Endothelial cell of umbilical vein (primary cell): ENCODE results near the gene C1QL3. TPM values are rescaled to one million over a fixed set of nuclear protein-coding genes. Genes with fewer than 3 reads are reported as not detected.

Experiments
- BruUV-seq: library from RNA; stranded (reverse); fragments of 400-500 nt; replicated peaks from 2 replicates; lab custom pipeline; 2021; lab: Mats Ljungman, UMichigan
- CTCF ChIA-PET: fragments of 300-600, 350-600 bp; sonication (Branson Sonifier 250); formaldehyde crosslinking; loops from one replicate; lab custom pipeline; 2021; ENCODE audit warnings: antibody characterized with exemption, inconsistent platforms; lab: Charles Lee
- POLR2A ChIA-PET: fragments of 300-600, 350-600 bp; sonication (Branson Sonifier 250); formaldehyde crosslinking; loops from one replicate; lab custom pipeline; 2021; ENCODE audit warnings: antibody characterized with exemption, inconsistent platforms; lab: Charles Lee
- DNase-seq: peaks from one replicate; pipeline ENCODE4 v3.0.0-alpha.2; 2011; ENCODE audit warnings: low read depth, low spot score
- FAIRE-seq: peaks from 2 replicates; lab custom pipeline; 2011; peaks lifted over from hg19 to GRCh38; lab: Jason Lieb, UNC
- H2AFZ ChIP-seq: 2 replicates; pipeline ENCODE4 v1.6.0; 2012; ENCODE audit warnings: low read depth, low read length, control low read depth, inconsistent platforms
- H3K27ac ChIP-seq: 2 replicates; pipeline ENCODE4 v1.5.1; 2011; ENCODE audit warnings: low read depth, mild to moderate bottlenecking, control low read depth, low read length, moderate library complexity; ENCODE audit not compliant: insufficient read depth
- H3K27me3 ChIP-seq, 2 experiments: 2 replicates each; pipeline versions ENCODE4 v1.6.0 to v1.6.1; 2011; ENCODE audit warnings: low read length in 2 of 2, mixed read lengths in 1 of 2; ENCODE audit not compliant: control insufficient read depth in 2 of 2, insufficient read depth in 2 of 2
- H3K36me3 ChIP-seq, 2 experiments: 2 replicates in 1 of 2; 3 replicates in 1 of 2; pipeline ENCODE4 v1.5.1; 2011; ENCODE audit warnings: low read length in 2 of 2, mild to moderate bottlenecking in 1 of 2, moderate library complexity in 1 of 2; ENCODE audit not compliant: control insufficient read depth in 2 of 2, insufficient read depth in 2 of 2; ENCODE audit errors: extremely low read depth in 1 of 2
- H3K4me1 ChIP-seq: 3 replicates; pipeline ENCODE4 v1.5.1; 2011; ENCODE audit warnings: mild to moderate bottlenecking, low read length; ENCODE audit not compliant: control insufficient read depth, insufficient read depth; ENCODE audit errors: extremely low read depth
- H3K4me2 ChIP-seq: 2 replicates; pipeline ENCODE4 v1.6.1; 2011; ENCODE audit warnings: low read length, control low read depth, mixed read lengths; ENCODE audit not compliant: insufficient read depth
- H3K4me3 ChIP-seq, 3 experiments: fragments of 200-600 bp in 1 of 3; sonication (generic), shearing (Covaris generic) in 1 of 3; replicated peaks in 1 of 3; 2 replicates each; pipeline ENCODE4 v1.5.1; 2011 to 2016; ENCODE audit warnings: control low read depth in 3 of 3, low read length in 3 of 3, mild to moderate bottlenecking in 2 of 3, inconsistent platforms in 1 of 3, low read depth in 1 of 3, moderate library complexity in 1 of 3; ENCODE audit not compliant: insufficient read depth in 1 of 3
- H3K79me2 ChIP-seq: 2 replicates; pipeline ENCODE4 v1.6.0; 2012; ENCODE audit warnings: low read length, inconsistent platforms; ENCODE audit not compliant: control insufficient read depth, insufficient read depth
- H3K9ac ChIP-seq: replicated peaks from 2 replicates; pipeline ENCODE3; 2011; ENCODE audit warnings: low read length, control low read depth; ENCODE audit not compliant: insufficient read depth; ENCODE audit errors: extremely low read depth
- H3K9me1 ChIP-seq: replicated peaks from 3 replicates; pipeline ENCODE4 v1.6.0; 2011; ENCODE audit warnings: mild to moderate bottlenecking, low read length; ENCODE audit not compliant: control insufficient read depth, insufficient read depth; ENCODE audit errors: extremely low read depth
- H3K9me3 ChIP-seq: replicated peaks from 2 replicates; pipeline ENCODE4 v1.5.1; 2012; ENCODE audit warnings: low read length, inconsistent platforms; ENCODE audit not compliant: control insufficient read depth, insufficient read depth
- H4K20me1 ChIP-seq: replicated peaks from 2 replicates; pipeline ENCODE3; 2011; ENCODE audit warnings: mild to moderate bottlenecking, low read length; ENCODE audit not compliant: control insufficient read depth, insufficient read depth; ENCODE audit errors: extremely low read depth
- CTCF ChIP-seq, 2 donors: IDR thresholded peaks; 1 replicate in 1 of 2; 2 replicates in 1 of 2; pipeline ENCODE4 v1.5.1; 2011; ENCODE audit warnings: low read length in 2 of 2, mild to moderate bottlenecking in 2 of 2, moderate library complexity in 2 of 2, control low read depth in 1 of 2, inconsistent platforms in 1 of 2, low read depth in 1 of 2; ENCODE audit not compliant: insufficient read depth in 1 of 2; ENCODE audit errors: extremely low read depth in 1 of 2
- EZH2 ChIP-seq: IDR thresholded peaks from 2 replicates; pipeline ENCODE4 v1.6.1; 2012; ENCODE audit warnings: borderline replicate concordance, low read depth, mild to moderate bottlenecking, moderate library complexity, low read length, inconsistent platforms; ENCODE audit not compliant: severe bottlenecking
- FOS ChIP-seq: IDR thresholded peaks from 2 replicates; pipeline ENCODE4 v1.6.1; 2011; ENCODE audit warnings: mild to moderate bottlenecking, low read length, moderate library complexity, borderline replicate concordance; ENCODE audit not compliant: insufficient read depth
- GATA2 ChIP-seq: IDR thresholded peaks from 2 replicates; pipeline ENCODE4 v1.7.0; 2011; ENCODE audit warnings: low read depth, mild to moderate bottlenecking, moderate library complexity, mixed read lengths, low read length; ENCODE audit not compliant: insufficient read length, insufficient read depth
- JUN ChIP-seq: IDR thresholded peaks from 2 replicates; pipeline ENCODE4 v1.6.1; 2011; ENCODE audit warnings: borderline replicate concordance, low read depth; ENCODE audit not compliant: insufficient read length, insufficient read depth
- MAX ChIP-seq: IDR thresholded peaks from 2 replicates; pipeline ENCODE4 v1.6.1; 2011; ENCODE audit not compliant: insufficient read depth, insufficient read length
- MYC ChIP-seq: IDR thresholded peaks from one replicate; pipeline ENCODE4 v1.6.1; 2011; ENCODE audit warnings: mild to moderate bottlenecking, low read depth, low read length
- POLR2A ChIP-seq: IDR thresholded peaks from 2 replicates; pipeline ENCODE4 v1.6.1; 2012; ENCODE audit warnings: low read depth, mild to moderate bottlenecking, control low read depth, low read length
- POLR2AphosphoS5 ChIP-seq: IDR thresholded peaks from 2 replicates; pipeline ENCODE4 v1.6.1; 2012; ENCODE audit warnings: low read depth, mild to moderate bottlenecking, control low read depth, low read length, moderate library complexity; ENCODE audit not compliant: insufficient read depth
- dilution Hi-C: fragments of 300-500 bp; cut with MboI; formaldehyde crosslinking; loops from one replicate; pipeline ENCODE4 v1.15.0; 2019; ENCODE audit warnings: low sequenced_read_pairs; ENCODE audit not compliant: extremely low pct_ligation_motif_present
- intact Hi-C: fragments of 100-400 bp; cut with micrococcal nuclease; formaldehyde crosslinking; loops from one replicate; pipeline ENCODE4 v1.10.0; 2022
- polyA plus RNA-seq, 4 experiments: library from polyadenylated mRNA; depleted of rRNA in 3 of 4; stranded (reverse) in 3 of 4; unstranded in 1 of 4; fragments of >200 nt; gene quantifications; 2 replicates each; pipeline versions ENCODE4 v1.2.1 to v1.2.3, GENCODE V29; 2011 to 2012; ENCODE audit warnings: missing spikeins in 1 of 4
- total RNA-seq: library from RNA; stranded (reverse); gene quantifications from 2 replicates; pipeline ENCODE4 v1.2.3, GENCODE V29; 2021

Gene C1QL3
- total and polyA plus RNA-seq, 2 donors (not counting 3 experiments of a cell fraction or from before 2014, with no cell fraction given), result not detected

GRCh38 chr10:16470747-16471146 lies 50.9 kb downstream of the C1QL3 start:
- H3K4me2 ChIP-seq, result no peak overlapping the region
- no peak overlapping the region for H3K4me3 ChIP-seq
- H4K20me1 ChIP-seq, result no peaks in the 10 kb centered on the region
- H3K27me3 ChIP-seq, result no peaks in the 10 kb centered on the region
- ChIA-PET CTCF (interaction anchor here (1.0 kb wide), 1 partner anchor 11 kb away, joined by 4 read pairs; no protein-coding TSS in a partner anchor), POLR2A (no interaction called here)
- H3K9me1 ChIP-seq, result no peaks in the 10 kb centered on the region
- TF ChIP-seq CTCF (IDR thresholded peaks at IDR 0.05; ENCODE audit: extremely low read depth in 1 of 2, insufficient read depth in 1 of 2, low read depth in 1 of 2, low read length in 2 of 2) (no peak), POLR2AphosphoS5 (no peak)
- BruUV-seq, result no TSS peak
- H2AFZ ChIP-seq, result peak overlapping the region; percentile 54
- FAIRE-seq (no peak), DNase-seq (peak; percentile 55)
- intact Hi-C loops (no loop called here), dilution Hi-C loops (no loop called here)
- peaks cover 3% of the 10 kb centered on the region for H3K4me1 ChIP-seq
- H3K9ac ChIP-seq, result no peak overlapping the region
- H3K36me3 ChIP-seq, result no peaks in the 10 kb centered on the region
- no peaks in the 10 kb centered on the region for H3K79me2 ChIP-seq
- H3K27ac ChIP-seq, result no peak overlapping the region
- no peaks in the 10 kb centered on the region for H3K9me3 ChIP-seq

GRCh38 chr10:16466001-16466400 lies 55.7 kb downstream of the C1QL3 start:
- CTCF ChIA-PET, result no interaction called here
- H3K9me1 ChIP-seq, result no peaks in the 10 kb centered on the region
- H3K27ac ChIP-seq, result no peak overlapping the region
- FAIRE-seq (no peak), DNase-seq (no peak)
- no TSS peak for BruUV-seq
- no peaks in the 10 kb centered on the region for H3K9me3 ChIP-seq
- no peak overlapping the region for H3K4me2 ChIP-seq
- H4K20me1 ChIP-seq, result no peaks in the 10 kb centered on the region
- no peaks in the 10 kb centered on the region for H3K79me2 ChIP-seq
- POLR2A ChIA-PET, result interaction anchor here (0.6 kb wide), 1 partner anchor 346 kb away, joined by 4 read pairs; no protein-coding TSS in a partner anchor
- H3K36me3 ChIP-seq, result no peaks in the 10 kb centered on the region
- dilution Hi-C loops (no loop called here), intact Hi-C loops (no loop called here)
- no peaks in the 10 kb centered on the region for H3K27me3 ChIP-seq
- TF ChIP-seq MAX (no peak), MYC (no peak), GATA2 (no peak), CTCF (IDR thresholded peaks at IDR 0.05; ENCODE audit: extremely low read depth in 1 of 2, insufficient read depth in 1 of 2, low read depth in 1 of 2, low read length in 2 of 2) (no peak), POLR2A (no peak), JUN (no peak), POLR2AphosphoS5 (no peak), EZH2 (no peak), FOS (no peak)
- peaks cover 3% of the 10 kb centered on the region for H3K4me1 ChIP-seq
- H3K9ac ChIP-seq, result no peak overlapping the region
- H3K4me3 ChIP-seq, result no peak overlapping the region
- H2AFZ ChIP-seq, result no peak overlapping the region
